Sigmoid colon (tissue), 7 donors: ENCODE measurements around the gene BOLA3. TPM values are rescaled to one million over a fixed set of nuclear protein-coding genes. Genes with fewer than 3 reads are reported as not detected.

Experiments used
- DNase-seq: peaks from one replicate; pipeline ENCODE4 v3.0.0-alpha.2; 2019
- H3K27ac ChIP-seq, 4 donors: fragments of 200-600 bp; sonication (generic); one replicate each; pipeline ENCODE4 v1.5.1; 2016 to 2019; ENCODE audit warnings: mild to moderate bottlenecking in 1 of 4
- H3K27me3 ChIP-seq, 3 donors: fragments of 200-600 bp; sonication (generic); one replicate each; pipeline ENCODE4 v1.5.1; 2019; ENCODE audit warnings: mild to moderate bottlenecking in 1 of 3
- H3K36me3 ChIP-seq, 4 donors: fragments of 200-600 bp; sonication (generic); one replicate each; pipeline ENCODE4 v1.5.1; 2016 to 2019
- H3K4me1 ChIP-seq, 4 donors: fragments of 200-600 bp; sonication (generic); one replicate each; pipeline ENCODE4 v1.5.1; 2017 to 2019
- H3K4me3 ChIP-seq, 4 donors: fragments of 200-600 bp; sonication (generic); one replicate each; pipeline ENCODE4 v1.5.1; 2017 to 2019; ENCODE audit warnings: mild to moderate bottlenecking in 2 of 4, moderate library complexity in 1 of 4
- H3K9me3 ChIP-seq, 4 donors: fragments of 200-600 bp in 3 of 4; sonication (generic) in 3 of 4; one replicate each; pipeline versions ENCODE4 v1.5.1 to v1.6.1; 2013 to 2019
- EP300 ChIP-seq, 4 donors: sonication (generic); formaldehyde crosslinking; IDR thresholded peaks; one replicate each; pipeline ENCODE4 v1.6.1; 2017; ENCODE audit warnings: antibody characterized with exemption in 4 of 4
- POLR2A ChIP-seq, 2 donors: fragments of 450-650 bp; IDR thresholded peaks; one replicate each; pipeline ENCODE4 v1.6.1; 2016; ENCODE audit warnings: antibody characterized with exemption in 2 of 2, mild to moderate bottlenecking in 2 of 2, moderate library complexity in 2 of 2
- POLR2AphosphoS5 ChIP-seq, 4 donors: sonication (generic); formaldehyde crosslinking; IDR thresholded peaks; one replicate each; pipeline ENCODE4 v1.6.1; 2017; ENCODE audit warnings: antibody characterized with exemption in 4 of 4
- WGBS, 2 donors: extraction: QIAGEN DNeasy Blood & Tissue Kit; methylation state at CpG; one replicate each; pipeline ENCODE4 v1.1.7; 2013; 5-methylcytosine and 5-hydroxymethylcytosine counted together
- intact Hi-C: fragments of 100-400 bp; cut with DNase I; formaldehyde crosslinking; loops from one replicate; pipeline ENCODE4 v1.15.1; 2023
- polyA plus RNA-seq, 3 donors: library from polyadenylated mRNA; stranded (reverse); fragments of 200-250 nt; gene quantifications; one replicate each; pipeline ENCODE4 v1.2.3, GENCODE V29; 2013
- total RNA-seq, 4 donors: library from RNA; depleted of rRNA; stranded (reverse); fragments of >200 nt; gene quantifications; one replicate each; pipeline ENCODE4 v1.1.0, GENCODE V29; 2016
- TF ChIP-seq, protein P1 (sequence below), 4 experiments: fragments of 450-650 bp in 3 of 4; fragments of 200-600 bp in 1 of 4; IDR thresholded peaks; one replicate each; pipeline ENCODE4 v1.5.1; 2016 to 2019; ENCODE audit warnings: antibody characterized with exemption in 4 of 4, mild to moderate bottlenecking in 3 of 4, moderate library complexity in 2 of 4
- donor health status: healthy with polysubstance abuse.
- donor health status: Bipolar disorder and iron deficiency.
- donor health status: healthy.

Gene BOLA3
- total and polyA plus RNA-seq, 7 donors = 26.1 to 131 (median 44.4) TPM

DNA sequence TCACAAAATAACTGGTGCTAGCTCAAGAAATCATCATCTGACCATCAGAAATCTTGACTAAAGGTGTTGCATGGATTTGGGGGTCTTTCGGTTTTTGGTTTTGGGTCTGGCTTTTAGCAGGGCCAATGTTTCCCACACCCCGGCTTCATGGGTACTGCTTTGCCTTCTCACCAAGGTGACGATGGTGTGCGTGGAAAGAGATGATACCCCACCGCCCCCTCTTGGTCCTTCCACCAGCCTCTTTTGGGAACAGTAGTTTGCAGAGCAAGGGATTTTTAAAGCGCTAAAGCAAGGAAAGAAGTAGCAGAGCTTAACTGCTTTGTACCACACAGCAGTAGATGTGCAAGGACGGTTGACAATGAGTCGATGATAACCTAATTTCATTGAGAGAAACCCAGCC is 42.3 kb downstream of the BOLA3 start:
- WGBS, 2 donors = 96 to 97% methylated on average over 8 of the region's 8 CpGs
- Histone ChIP-seq H3K4me3 (no peak overlapping the region), H3K9me3 (no peaks in the 10 kb centered on the region), H3K4me1 (no peaks in the 10 kb centered on the region), H3K27ac (no peak overlapping the region), H3K27me3 (no peaks in the 10 kb centered on the region), H3K36me3 (peaks cover 0 to 26% (median 6%) of the 10 kb centered on the region in 4 donors)
- DNase-seq = no peak
- intact Hi-C loops = no loop called here
- TF ChIP-seq, protein P1, sequence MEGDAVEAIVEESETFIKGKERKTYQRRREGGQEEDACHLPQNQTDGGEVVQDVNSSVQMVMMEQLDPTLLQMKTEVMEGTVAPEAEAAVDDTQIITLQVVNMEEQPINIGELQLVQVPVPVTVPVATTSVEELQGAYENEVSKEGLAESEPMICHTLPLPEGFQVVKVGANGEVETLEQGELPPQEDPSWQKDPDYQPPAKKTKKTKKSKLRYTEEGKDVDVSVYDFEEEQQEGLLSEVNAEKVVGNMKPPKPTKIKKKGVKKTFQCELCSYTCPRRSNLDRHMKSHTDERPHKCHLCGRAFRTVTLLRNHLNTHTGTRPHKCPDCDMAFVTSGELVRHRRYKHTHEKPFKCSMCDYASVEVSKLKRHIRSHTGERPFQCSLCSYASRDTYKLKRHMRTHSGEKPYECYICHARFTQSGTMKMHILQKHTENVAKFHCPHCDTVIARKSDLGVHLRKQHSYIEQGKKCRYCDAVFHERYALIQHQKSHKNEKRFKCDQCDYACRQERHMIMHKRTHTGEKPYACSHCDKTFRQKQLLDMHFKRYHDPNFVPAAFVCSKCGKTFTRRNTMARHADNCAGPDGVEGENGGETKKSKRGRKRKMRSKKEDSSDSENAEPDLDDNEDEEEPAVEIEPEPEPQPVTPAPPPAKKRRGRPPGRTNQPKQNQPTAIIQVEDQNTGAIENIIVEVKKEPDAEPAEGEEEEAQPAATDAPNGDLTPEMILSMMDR (IDR thresholded peaks at IDR 0.05) = no peak
- TF ChIP-seq POLR2A (IDR thresholded peaks at IDR 0.05) = no peak
- no peak for TF ChIP-seq EP300 (IDR thresholded peaks at IDR 0.05)
- no peak for TF ChIP-seq POLR2AphosphoS5 (IDR thresholded peaks at IDR 0.05)

DNA sequence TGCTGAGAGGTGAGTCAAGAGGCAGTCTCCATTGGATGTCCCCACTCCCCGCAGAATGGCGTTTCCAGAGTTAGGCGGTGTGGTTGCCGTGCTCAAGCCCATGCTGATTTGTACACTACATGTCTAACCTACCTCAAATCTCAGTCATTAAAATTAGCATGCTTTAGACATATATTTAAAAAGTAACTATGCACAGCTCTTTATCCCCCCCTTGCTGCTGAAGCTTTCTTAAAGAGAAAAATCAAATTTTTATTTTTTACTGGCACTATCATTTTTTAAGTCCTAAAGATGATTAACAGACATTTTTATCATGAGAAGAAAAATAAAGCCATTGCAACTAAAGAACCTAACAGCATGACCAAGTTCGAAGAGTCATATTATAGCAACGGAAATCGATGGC is 42.9 kb downstream of the BOLA3 start:
- H3K9me3 ChIP-seq = no peaks in the 10 kb centered on the region
- 95% methylated on average over 7 of the region's 7 CpGs for WGBS, 2 donors
- no peak for DNase-seq
- TF ChIP-seq EP300 (IDR thresholded peaks at IDR 0.05) = no peak
- TF ChIP-seq, protein P1 (IDR thresholded peaks at IDR 0.05) = no peak
- intact Hi-C loops = no loop called here
- H3K4me3 ChIP-seq = no peak overlapping the region
- no peak overlapping the region for H3K27ac ChIP-seq
- peaks cover 0 to 31% (median 10%) of the 10 kb centered on the region in 4 donors for H3K36me3 ChIP-seq
- H3K27me3 ChIP-seq = no peaks in the 10 kb centered on the region
- no peaks in the 10 kb centered on the region for H3K4me1 ChIP-seq

DNA sequence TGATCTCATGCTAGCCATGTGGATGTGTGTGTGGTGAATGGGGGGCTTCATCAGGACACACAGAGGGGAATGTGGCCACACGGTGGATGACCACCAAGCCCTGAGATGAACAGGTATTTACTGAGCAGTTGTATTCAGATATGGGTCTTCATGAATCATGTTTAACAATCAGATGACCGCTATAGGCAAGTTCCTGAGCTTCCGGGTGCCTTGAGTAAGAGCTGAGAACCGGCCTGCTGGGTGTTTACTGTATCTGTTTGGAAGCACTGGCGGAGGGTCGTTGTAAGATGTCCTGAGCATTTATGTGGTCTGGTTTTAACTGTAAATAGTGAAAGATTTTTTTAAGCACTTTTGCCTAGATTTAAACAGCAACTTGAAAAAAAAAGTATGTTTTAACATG is 43.9 kb downstream of the BOLA3 start:
- no peaks in the 10 kb centered on the region for H3K27me3 ChIP-seq
- H3K36me3 ChIP-seq = peaks cover 0 to 42% (median 17%) of the 10 kb centered on the region in 4 donors
- no peak for DNase-seq
- TF ChIP-seq EP300 (IDR thresholded peaks at IDR 0.05) (no peak), POLR2A (IDR thresholded peaks at IDR 0.05) (no peak)
- TF ChIP-seq, protein P1 (IDR thresholded peaks at IDR 0.05) = no peak
- H3K4me3 ChIP-seq = no peak overlapping the region
- no peak overlapping the region for H3K27ac ChIP-seq
- no peaks in the 10 kb centered on the region for H3K4me1 ChIP-seq
- WGBS, 2 donors = 87 to 91% methylated on average over 6 of the region's 6 CpGs
- intact Hi-C loops = no loop called here
- no peaks in the 10 kb centered on the region for H3K9me3 ChIP-seq

DNA sequence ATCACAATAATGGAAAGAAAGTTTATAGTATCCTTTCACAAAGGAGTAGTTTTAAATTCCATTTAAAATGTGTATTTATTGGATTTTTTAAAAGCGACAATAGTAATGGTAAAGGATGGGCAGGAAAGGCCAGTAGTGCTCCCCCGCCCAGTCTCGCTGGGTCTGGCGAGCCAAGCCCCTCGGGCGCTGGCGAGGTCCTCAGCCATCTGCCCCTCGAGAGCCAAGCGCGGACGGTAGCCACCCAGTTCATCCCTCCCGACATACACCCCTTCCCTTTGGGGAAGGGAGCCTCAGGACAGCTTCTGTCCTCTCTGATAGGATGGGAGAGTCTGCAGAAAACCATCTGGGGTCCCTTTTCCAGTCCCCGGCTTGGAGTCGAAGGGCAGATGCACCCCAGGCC is 45.2 kb downstream of the BOLA3 start:
- H3K36me3 ChIP-seq = peaks cover 0 to 44% (median 17%) of the 10 kb centered on the region in 4 donors
- DNase-seq = no peak
- TF ChIP-seq POLR2A (IDR thresholded peaks at IDR 0.05) (no peak), POLR2AphosphoS5 (IDR thresholded peaks at IDR 0.05) (no peak), EP300 (IDR thresholded peaks at IDR 0.05) (no peak)
- TF ChIP-seq, protein P1 (IDR thresholded peaks at IDR 0.05) = no peak

DNA sequence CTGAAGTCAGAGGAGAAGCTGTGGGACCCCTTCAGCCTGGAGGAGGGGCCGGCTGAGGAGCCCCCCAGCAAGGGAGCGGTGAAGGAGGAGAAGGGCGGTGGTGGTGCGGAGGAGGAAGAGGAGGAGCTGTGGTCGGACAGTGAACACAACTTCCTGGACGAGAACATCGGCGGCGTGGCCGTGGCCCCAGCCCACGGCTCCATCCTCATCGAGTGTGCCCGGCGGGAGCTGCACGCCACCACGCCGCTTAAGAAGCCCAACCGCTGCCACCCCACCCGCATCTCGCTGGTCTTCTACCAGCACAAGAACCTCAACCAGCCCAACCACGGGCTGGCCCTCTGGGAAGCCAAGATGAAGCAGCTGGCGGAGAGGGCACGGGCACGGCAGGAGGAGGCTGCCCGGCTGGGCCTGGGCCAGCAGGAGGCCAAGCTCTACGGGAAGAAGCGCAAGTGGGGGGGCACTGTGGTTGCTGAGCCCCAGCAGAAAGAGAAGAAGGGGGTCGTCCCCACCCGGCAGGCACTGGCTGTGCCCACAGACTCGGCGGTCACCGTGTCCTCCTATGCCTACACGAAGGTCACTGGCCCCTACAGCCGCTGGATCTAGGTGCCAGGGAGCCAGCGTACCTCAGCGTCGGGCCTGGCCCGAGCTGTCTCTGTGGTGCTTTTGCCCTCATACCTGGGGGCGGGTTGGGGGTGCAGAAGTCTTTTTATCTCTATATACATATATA is 46.0 kb downstream of the BOLA3 start:
- no peak for DNase-seq
- no peaks in the 10 kb centered on the region for H3K4me1 ChIP-seq
- no peak overlapping the region for H3K27ac ChIP-seq
- WGBS, 2 donors = 96% methylated on average over 39 of the region's 39 CpGs
- no peak overlapping the region for H3K4me3 ChIP-seq
- peaks cover 0 to 44% (median 17%) of the 10 kb centered on the region in 4 donors for H3K36me3 ChIP-seq
- TF ChIP-seq POLR2A (IDR thresholded peaks at IDR 0.05) = no peak
- TF ChIP-seq, protein P1 (IDR thresholded peaks at IDR 0.05) = no peak
- TF ChIP-seq POLR2AphosphoS5 (IDR thresholded peaks at IDR 0.05) = no peak
- no peak for TF ChIP-seq EP300 (IDR thresholded peaks at IDR 0.05)
- no peaks in the 10 kb centered on the region for H3K9me3 ChIP-seq
- no peaks in the 10 kb centered on the region for H3K27me3 ChIP-seq
- intact Hi-C loops = no loop called here

More for the DNA sequence above, 45.2 kb downstream of the BOLA3 start:
- no peaks in the 10 kb centered on the region for H3K27me3 ChIP-seq
- H3K4me1 ChIP-seq = no peaks in the 10 kb centered on the region
- no peak overlapping the region for H3K4me3 ChIP-seq
- no peak overlapping the region for H3K27ac ChIP-seq
- no peaks in the 10 kb centered on the region for H3K9me3 ChIP-seq
- intact Hi-C loops = no loop called here
- WGBS, 2 donors = 96 to 98% methylated on average over 14 of the region's 14 CpGs
